ENCODE results near the gene ALOX12B. TPM values are rescaled to one million over a fixed set of nuclear protein-coding genes. Genes with fewer than 3 reads are reported as not detected.

Gene ALOX12B
- polyA plus RNA-seq, 1 of the 3 experiments (the other 2 are of a cell fraction): 0.20 TPM

DNA sequence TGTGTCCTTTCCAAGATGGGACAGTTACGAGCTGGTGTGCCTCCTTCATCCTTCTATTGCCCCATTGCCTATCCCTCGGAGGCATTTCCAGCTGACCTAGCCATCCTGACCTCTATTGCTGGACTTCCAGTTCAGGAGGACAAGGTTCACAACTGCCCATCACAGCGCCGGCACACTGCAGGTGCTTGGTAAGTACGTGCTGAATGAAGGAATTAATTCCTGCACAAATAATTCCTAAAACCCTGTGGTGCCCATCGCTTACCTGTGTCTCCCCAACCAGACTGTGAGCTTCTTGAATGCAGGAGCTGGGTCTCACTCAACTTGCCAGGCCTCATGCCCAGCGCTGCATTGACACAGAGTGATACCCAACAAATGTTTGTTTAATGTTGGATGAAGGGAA lies 35.7 kb downstream of the ALOX12B start:
- Histone ChIP-seq H3K36me3 (replicated peaks in 1 of 2; ENCODE audit: control insufficient read depth in 1 of 2, insufficient read depth in 2 of 2, low read length in 1 of 2) (no peaks in the 10 kb centered on the region), H4K20me1 (ENCODE audit: insufficient read depth) (no peaks in the 10 kb centered on the region), H3K9ac (no peak overlapping the region), H3K27me3 (ENCODE audit: insufficient read depth) (peaks cover 2% of the 10 kb centered on the region; the same call in 1 of the 2 replicates), H3K4me3 (ENCODE audit: low read depth in 2 of 2, low read length in 1 of 2) (no peak overlapping the region), H3K9me3 (no peaks in the 10 kb centered on the region), H3K4me1 (ENCODE audit: control insufficient read depth in 1 of 2, insufficient read depth in 2 of 2, low read depth in 1 of 2, low read length in 1 of 2) (no peaks in the 10 kb centered on the region; a peak in 1 of 4 replicates), H2AFZ (ENCODE audit: low read depth) (no peak overlapping the region), H3K9me2 (no peaks in the 10 kb centered on the region), H3K4me2 (no peak overlapping the region), H3K27ac (ENCODE audit: low read depth in 2 of 2, low read length in 1 of 2) (no peak overlapping the region), H3K79me2 (ENCODE audit: insufficient read depth) (no peaks in the 10 kb centered on the region), H3F3A (replicated peaks; ENCODE audit: insufficient read depth) (no peaks in the 10 kb centered on the region)
- ChIA-PET CTCF (interaction anchor here (0.7 to 1.8 kb wide), 6 partner anchors 8 to 59 kb away, joined by 3 to 5 read pairs (median 4); no protein-coding TSS in a partner anchor), POLR2A (no interaction called here)
- WGBS (ENCODE audit: low lambda C conversion rate): 58% methylated on average over 6 of the region's 7 CpGs
- TF ChIP-seq RXRA (IDR thresholded peaks at IDR 0.05; ENCODE audit: borderline replicate concordance, low read depth): no peak
- TF ChIP-seq, protein P1, sequence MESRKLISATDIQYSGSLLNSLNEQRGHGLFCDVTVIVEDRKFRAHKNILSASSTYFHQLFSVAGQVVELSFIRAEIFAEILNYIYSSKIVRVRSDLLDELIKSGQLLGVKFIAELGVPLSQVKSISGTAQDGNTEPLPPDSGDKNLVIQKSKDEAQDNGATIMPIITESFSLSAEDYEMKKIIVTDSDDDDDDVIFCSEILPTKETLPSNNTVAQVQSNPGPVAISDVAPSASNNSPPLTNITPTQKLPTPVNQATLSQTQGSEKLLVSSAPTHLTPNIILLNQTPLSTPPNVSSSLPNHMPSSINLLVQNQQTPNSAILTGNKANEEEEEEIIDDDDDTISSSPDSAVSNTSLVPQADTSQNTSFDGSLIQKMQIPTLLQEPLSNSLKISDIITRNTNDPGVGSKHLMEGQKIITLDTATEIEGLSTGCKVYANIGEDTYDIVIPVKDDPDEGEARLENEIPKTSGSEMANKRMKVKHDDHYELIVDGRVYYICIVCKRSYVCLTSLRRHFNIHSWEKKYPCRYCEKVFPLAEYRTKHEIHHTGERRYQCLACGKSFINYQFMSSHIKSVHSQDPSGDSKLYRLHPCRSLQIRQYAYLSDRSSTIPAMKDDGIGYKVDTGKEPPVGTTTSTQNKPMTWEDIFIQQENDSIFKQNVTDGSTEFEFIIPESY (IDR thresholded peaks at IDR 0.05; ENCODE audit: borderline replicate concordance, low read depth): no peak
- TF ChIP-seq, protein P2, sequence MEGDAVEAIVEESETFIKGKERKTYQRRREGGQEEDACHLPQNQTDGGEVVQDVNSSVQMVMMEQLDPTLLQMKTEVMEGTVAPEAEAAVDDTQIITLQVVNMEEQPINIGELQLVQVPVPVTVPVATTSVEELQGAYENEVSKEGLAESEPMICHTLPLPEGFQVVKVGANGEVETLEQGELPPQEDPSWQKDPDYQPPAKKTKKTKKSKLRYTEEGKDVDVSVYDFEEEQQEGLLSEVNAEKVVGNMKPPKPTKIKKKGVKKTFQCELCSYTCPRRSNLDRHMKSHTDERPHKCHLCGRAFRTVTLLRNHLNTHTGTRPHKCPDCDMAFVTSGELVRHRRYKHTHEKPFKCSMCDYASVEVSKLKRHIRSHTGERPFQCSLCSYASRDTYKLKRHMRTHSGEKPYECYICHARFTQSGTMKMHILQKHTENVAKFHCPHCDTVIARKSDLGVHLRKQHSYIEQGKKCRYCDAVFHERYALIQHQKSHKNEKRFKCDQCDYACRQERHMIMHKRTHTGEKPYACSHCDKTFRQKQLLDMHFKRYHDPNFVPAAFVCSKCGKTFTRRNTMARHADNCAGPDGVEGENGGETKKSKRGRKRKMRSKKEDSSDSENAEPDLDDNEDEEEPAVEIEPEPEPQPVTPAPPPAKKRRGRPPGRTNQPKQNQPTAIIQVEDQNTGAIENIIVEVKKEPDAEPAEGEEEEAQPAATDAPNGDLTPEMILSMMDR (IDR thresholded peaks at IDR 0.05): no peak
- TF ChIP-seq, protein P3, sequence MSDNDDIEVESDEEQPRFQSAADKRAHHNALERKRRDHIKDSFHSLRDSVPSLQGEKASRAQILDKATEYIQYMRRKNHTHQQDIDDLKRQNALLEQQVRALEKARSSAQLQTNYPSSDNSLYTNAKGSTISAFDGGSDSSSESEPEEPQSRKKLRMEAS (IDR thresholded peaks at IDR 0.05; ENCODE audit: low read depth): no peak
- no peak for TF ChIP-seq EP300 (IDR thresholded peaks at IDR 0.05; ENCODE audit: borderline replicate concordance in 1 of 2, low read depth in 1 of 2, low read length in 1 of 2)
- TF ChIP-seq FOSL2 (IDR thresholded peaks at IDR 0.05; ENCODE audit: borderline replicate concordance, low read depth): no peak
- no peak for TF ChIP-seq FOXJ3 (CRISPR knock-in tag; IDR thresholded peaks at IDR 0.05)
- TF ChIP-seq, protein P4, sequence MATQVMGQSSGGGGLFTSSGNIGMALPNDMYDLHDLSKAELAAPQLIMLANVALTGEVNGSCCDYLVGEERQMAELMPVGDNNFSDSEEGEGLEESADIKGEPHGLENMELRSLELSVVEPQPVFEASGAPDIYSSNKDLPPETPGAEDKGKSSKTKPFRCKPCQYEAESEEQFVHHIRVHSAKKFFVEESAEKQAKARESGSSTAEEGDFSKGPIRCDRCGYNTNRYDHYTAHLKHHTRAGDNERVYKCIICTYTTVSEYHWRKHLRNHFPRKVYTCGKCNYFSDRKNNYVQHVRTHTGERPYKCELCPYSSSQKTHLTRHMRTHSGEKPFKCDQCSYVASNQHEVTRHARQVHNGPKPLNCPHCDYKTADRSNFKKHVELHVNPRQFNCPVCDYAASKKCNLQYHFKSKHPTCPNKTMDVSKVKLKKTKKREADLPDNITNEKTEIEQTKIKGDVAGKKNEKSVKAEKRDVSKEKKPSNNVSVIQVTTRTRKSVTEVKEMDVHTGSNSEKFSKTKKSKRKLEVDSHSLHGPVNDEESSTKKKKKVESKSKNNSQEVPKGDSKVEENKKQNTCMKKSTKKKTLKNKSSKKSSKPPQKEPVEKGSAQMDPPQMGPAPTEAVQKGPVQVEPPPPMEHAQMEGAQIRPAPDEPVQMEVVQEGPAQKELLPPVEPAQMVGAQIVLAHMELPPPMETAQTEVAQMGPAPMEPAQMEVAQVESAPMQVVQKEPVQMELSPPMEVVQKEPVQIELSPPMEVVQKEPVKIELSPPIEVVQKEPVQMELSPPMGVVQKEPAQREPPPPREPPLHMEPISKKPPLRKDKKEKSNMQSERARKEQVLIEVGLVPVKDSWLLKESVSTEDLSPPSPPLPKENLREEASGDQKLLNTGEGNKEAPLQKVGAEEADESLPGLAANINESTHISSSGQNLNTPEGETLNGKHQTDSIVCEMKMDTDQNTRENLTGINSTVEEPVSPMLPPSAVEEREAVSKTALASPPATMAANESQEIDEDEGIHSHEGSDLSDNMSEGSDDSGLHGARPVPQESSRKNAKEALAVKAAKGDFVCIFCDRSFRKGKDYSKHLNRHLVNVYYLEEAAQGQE (IDR thresholded peaks at IDR 0.05; ENCODE audit: low read depth, low read length): no peak
- TF ChIP-seq FOXM1 (IDR thresholded peaks at IDR 0.05; ENCODE audit: low read depth): no peak
- no peak for TF ChIP-seq TEAD4 (IDR thresholded peaks at IDR 0.05; ENCODE audit: borderline replicate concordance, insufficient read depth)
- no peak for TF ChIP-seq RFX5 (IDR thresholded peaks at IDR 0.05; ENCODE audit: low read length)
- no peak for DNase-seq
